HG02884 (cell line): ENCODE data around the gene ATL3.
"Not testable (repeated sequence)": the region's sequence is repeated elsewhere in the genome, so short reads cannot be mapped to it uniquely, and the experiment has no call there.

ENCODE experiments used
- ATAC-seq: cut with Tn5 transposase; IDR thresholded peaks from one replicate; pipeline ENCODE4 v1.9.1; 2021; ENCODE audit warnings: mild to moderate bottlenecking, moderate library complexity; ENCODE audit not compliant: unreplicated experiment

Gene ATL3

GRCh38 chr11:63681321-63682065 is 10.3 kb upstream of the ATL3 start, which contains the start of gene RTN3:
Gene RTN3 (plus strand): TSS chr11:63681500. CDS start chr11:63681637, 137 bp downstream.
- ATAC-seq, result peak; percentile 81

GRCh38 chr11:63680834-63681320 is 9.7 kb upstream of the ATL3 start:
- ATAC-seq, result no peak

- ATAC-seq, result no peak
Measured at GRCh38 chr11:63673579-63673978, 2.4 kb upstream of the ATL3 start.

GRCh38 chr11:63672936-63673539 is 1.9 kb upstream of the ATL3 start:
- no peak for ATAC-seq

- no peak for ATAC-seq
Measured at GRCh38 chr11:63672156-63672463, 934 bp upstream of the ATL3 start.

- ATAC-seq, result no peak
Measured at GRCh38 chr11:63670433-63671321, 499 bp downstream of the ATL3 start.

GRCh38 chr11:63670096-63670432 is 1.1 kb downstream of the ATL3 start:
- no peak for ATAC-seq

- ATAC-seq, result no peak
Measured at GRCh38 chr11:63667995-63668795, 3.0 kb downstream of the ATL3 start.

GRCh38 chr11:63666874-63667273 is 4.3 kb downstream of the ATL3 start:
- no peak for ATAC-seq

GRCh38 chr11:63663809-63664208 is 7.4 kb downstream of the ATL3 start:
- no peak for ATAC-seq

- no peak for ATAC-seq
Measured at GRCh38 chr11:63660972-63661371, 10.2 kb downstream of the ATL3 start.

GRCh38 chr11:63652671-63653070 is 18.5 kb downstream of the ATL3 start:
- ATAC-seq, result no peak

- no peak for ATAC-seq
Measured at GRCh38 chr11:63643205-63643604, 28.0 kb downstream of the ATL3 start.

GRCh38 chr11:63641727-63642126 is 29.4 kb downstream of the ATL3 start:
- ATAC-seq, result no peak

GRCh38 chr11:63639199-63639832 is 31.9 kb downstream of the ATL3 start:
- ATAC-seq, result no peak

GRCh38 chr11:63638436-63638835 is 32.7 kb downstream of the ATL3 start:
- ATAC-seq, result not testable (repeated sequence)

- ATAC-seq, result no peak
Measured at GRCh38 chr11:63635762-63636465, 35.3 kb downstream of the ATL3 start.

- no peak for ATAC-seq
Measured at GRCh38 chr11:63629426-63629825, 41.8 kb downstream of the ATL3 start.

- no peak for ATAC-seq
Measured at GRCh38 chr11:63623513-63624140, 47.5 kb downstream of the ATL3 start.
